ENCODE results near the gene AKR1E2. TPM values are rescaled to one million over a fixed set of nuclear protein-coding genes. Genes with fewer than 3 reads are reported as not detected.

The AKR1E2 gene
- 1 to 10 TPM in 3 of 6 experiments, under 1 TPM in 3; 0.37 to 3.5 (median 1.6) TPM for total RNA-seq
- long read RNA-seq: 0 reads

- Histone ChIP-seq H3K4me3 (peak within 1 kb of the TSS; percentile 47 to 65 (median 56)), H3K9me3 (no peaks in the 10 kb centered on the region), H3K27me3 (no peaks in the 10 kb centered on the region), H3K4me1 (peaks cover 0 to 7% (median 0%) of the 10 kb centered on the region in 4 donors), H3K36me3 (no peaks in the 10 kb centered on the region), H3K27ac (peak within 1 kb of the TSS; percentile 73 to 87 (median 78))
- TF ChIP-seq, protein P1, sequence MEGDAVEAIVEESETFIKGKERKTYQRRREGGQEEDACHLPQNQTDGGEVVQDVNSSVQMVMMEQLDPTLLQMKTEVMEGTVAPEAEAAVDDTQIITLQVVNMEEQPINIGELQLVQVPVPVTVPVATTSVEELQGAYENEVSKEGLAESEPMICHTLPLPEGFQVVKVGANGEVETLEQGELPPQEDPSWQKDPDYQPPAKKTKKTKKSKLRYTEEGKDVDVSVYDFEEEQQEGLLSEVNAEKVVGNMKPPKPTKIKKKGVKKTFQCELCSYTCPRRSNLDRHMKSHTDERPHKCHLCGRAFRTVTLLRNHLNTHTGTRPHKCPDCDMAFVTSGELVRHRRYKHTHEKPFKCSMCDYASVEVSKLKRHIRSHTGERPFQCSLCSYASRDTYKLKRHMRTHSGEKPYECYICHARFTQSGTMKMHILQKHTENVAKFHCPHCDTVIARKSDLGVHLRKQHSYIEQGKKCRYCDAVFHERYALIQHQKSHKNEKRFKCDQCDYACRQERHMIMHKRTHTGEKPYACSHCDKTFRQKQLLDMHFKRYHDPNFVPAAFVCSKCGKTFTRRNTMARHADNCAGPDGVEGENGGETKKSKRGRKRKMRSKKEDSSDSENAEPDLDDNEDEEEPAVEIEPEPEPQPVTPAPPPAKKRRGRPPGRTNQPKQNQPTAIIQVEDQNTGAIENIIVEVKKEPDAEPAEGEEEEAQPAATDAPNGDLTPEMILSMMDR (IDR thresholded peaks at IDR 0.05): no peak
- TF ChIP-seq POLR2A (IDR thresholded peaks at IDR 0.05): peak; percentile 26
- intact Hi-C loops (cut with DNase I): no loop called here
- 6% methylated on average over 13 of the region's 87 CpGs for WGBS (ENCODE audit: insufficient coverage, low coverage, low lambda C conversion rate, missing lambda C conversion rate)
- DNase-seq (peak; percentile 77 to 86 (median 85)), ATAC-seq (peak; percentile 91 to 93 (median 92))
Observed at GRCh38 chr10:4825868-4826791, at the start of gene AKR1E2. AKR1E2 (plus strand) TSS chr10:4826207; CDS start chr10:4826325, 118 bp downstream.

DNA sequence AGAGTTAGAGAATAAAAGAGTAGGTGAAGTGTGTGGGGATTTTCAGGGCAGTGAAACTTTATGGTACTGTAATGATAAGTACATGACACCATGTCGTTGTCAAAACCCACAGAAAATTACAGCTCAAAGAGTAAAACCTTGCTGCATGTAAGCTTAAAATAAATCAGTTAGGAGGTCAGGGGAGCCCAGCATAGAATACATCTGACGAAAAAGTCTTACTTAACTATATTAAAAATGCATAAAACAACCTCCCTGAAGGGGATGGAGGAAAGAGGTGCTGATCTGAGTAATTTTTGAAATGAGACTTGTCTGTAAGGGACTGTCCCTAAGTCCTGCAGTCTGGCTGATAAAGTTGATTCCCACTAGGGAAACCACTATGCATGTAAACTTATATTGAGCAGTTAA, 49.8 kb upstream of the AKR1E2 start:
- 52% methylated on average over 2 of the region's 2 CpGs for WGBS (ENCODE audit: insufficient coverage, low coverage, low lambda C conversion rate, missing lambda C conversion rate)
- ATAC-seq: no peak
- Histone ChIP-seq H3K27me3 (peaks cover 0 to 5% of the 10 kb centered on the region in 2 donors), H3K4me1 (no peaks in the 10 kb centered on the region), H3K27ac (no peak overlapping the region), H3K36me3 (no peaks in the 10 kb centered on the region), H3K9me3 (no peaks in the 10 kb centered on the region), H3K4me3 (no peak overlapping the region)
- DNase-seq: no peak
- intact Hi-C loops (cut with DNase I): no loop called here
- TF ChIP-seq, protein P1 (IDR thresholded peaks at IDR 0.05): no peak
- no peak for TF ChIP-seq POLR2A (IDR thresholded peaks at IDR 0.05)

- Histone ChIP-seq H3K4me1 (no peaks in the 10 kb centered on the region), H3K36me3 (no peaks in the 10 kb centered on the region), H3K4me3 (no peak overlapping the region), H3K9me3 (no peaks in the 10 kb centered on the region), H3K27me3 (no peaks in the 10 kb centered on the region), H3K27ac (no peak overlapping the region)
- DNase-seq: no peak
- ATAC-seq: no peak
- intact Hi-C loops (cut with DNase I): no loop called here
- TF ChIP-seq POLR2A (IDR thresholded peaks at IDR 0.05): no peak
- TF ChIP-seq, protein P1 (IDR thresholded peaks at IDR 0.05): no peak
Observed at GRCh38 chr10:4778761-4779160, 47.2 kb upstream of the AKR1E2 start.

DNA sequence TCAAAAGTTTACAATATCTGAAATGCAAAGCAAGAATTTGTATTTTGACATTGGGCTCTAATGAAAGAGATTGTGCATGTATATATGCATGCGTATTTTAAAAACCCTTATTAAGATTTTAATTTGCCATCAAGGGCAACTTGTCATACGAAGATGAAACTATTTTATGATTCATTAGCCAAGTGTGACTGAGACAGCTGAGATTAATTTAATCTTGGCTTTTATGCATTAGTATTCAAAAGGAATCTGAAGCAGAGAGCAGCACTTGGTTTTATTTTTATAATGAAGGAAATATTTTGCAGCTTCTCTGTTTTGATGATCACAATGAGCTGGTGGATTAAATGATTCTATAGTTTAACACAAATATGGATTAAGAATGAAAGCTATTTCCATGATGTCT, 45.9 kb upstream of the AKR1E2 start:
- DNase-seq: no peak
- Histone ChIP-seq H3K4me3 (no peak overlapping the region), H3K36me3 (no peaks in the 10 kb centered on the region), H3K4me1 (no peaks in the 10 kb centered on the region), H3K9me3 (no peaks in the 10 kb centered on the region), H3K27me3 (no peaks in the 10 kb centered on the region), H3K27ac (no peak overlapping the region)
- intact Hi-C loops (cut with DNase I): no loop called here
- no peak for TF ChIP-seq POLR2A (IDR thresholded peaks at IDR 0.05)
- WGBS (ENCODE audit: insufficient coverage, low coverage, low lambda C conversion rate, missing lambda C conversion rate): 58% methylated on average over 2 of the region's 2 CpGs
- no peak for ATAC-seq

DNA sequence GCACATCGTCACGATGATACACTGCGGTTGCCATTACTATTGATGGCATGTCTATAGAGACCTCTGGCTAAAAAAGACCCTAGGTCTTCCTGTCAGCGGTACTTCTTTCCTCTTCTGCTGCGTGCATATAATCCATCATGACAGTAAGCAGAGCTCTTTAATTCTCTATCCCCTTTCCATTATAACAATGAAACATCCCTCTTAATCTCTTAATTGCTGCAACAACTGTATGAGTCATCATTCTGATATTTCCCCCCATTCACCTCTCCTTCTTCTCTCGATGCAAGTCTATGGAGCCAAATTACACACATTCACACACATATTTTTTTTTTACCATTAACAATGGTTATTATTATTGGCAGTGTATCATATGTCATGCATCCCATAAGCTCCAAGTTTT, 45.2 kb upstream of the AKR1E2 start:
- TF ChIP-seq, protein P1 (IDR thresholded peaks at IDR 0.05): no peak
- TF ChIP-seq POLR2A (IDR thresholded peaks at IDR 0.05): no peak
- no peaks in the 10 kb centered on the region for H3K9me3 ChIP-seq
- DNase-seq: no peak
- no peaks in the 10 kb centered on the region for H3K27me3 ChIP-seq
- no peak overlapping the region for H3K27ac ChIP-seq
- no peaks in the 10 kb centered on the region for H3K4me1 ChIP-seq
- H3K4me3 ChIP-seq: no peak overlapping the region
- no peaks in the 10 kb centered on the region for H3K36me3 ChIP-seq
- 46% methylated on average over 6 of the region's 6 CpGs for WGBS (ENCODE audit: insufficient coverage, low coverage, low lambda C conversion rate, missing lambda C conversion rate)
- intact Hi-C loops (cut with DNase I): no loop called here
- ATAC-seq: peak in 1 of 4 donors; percentile 59
